C4-2B (cell line): ENCODE results near the gene UCP2.

Experiments used
- CTCF ChIP-seq: fragments of 450-650 bp; conservative IDR thresholded peaks from 2 replicates; pipeline ENCODE4 v1.5.1; 2017; ENCODE audit warnings: mild to moderate bottlenecking
- ZFX ChIP-seq: fragments of 450-650 bp; IDR thresholded peaks from 2 replicates; pipeline ENCODE4 v1.6.1; 2017

GRCh38 chr11:74021998-74022397 lies 39.4 kb upstream of the UCP2 start:
- TF ChIP-seq CTCF (no peak), ZFX (no peak)
